Measurements from ENCODE around the gene TRPV2. TPM values are rescaled to one million over a fixed set of nuclear protein-coding genes. Genes with fewer than 3 reads are reported as not detected.

TRPV2 gene
- total and polyA plus RNA-seq, 10 of the 15 experiments (the other 5 are each of a cell fraction or from before 2014, with no cell fraction given): 8.9 to 94.4 (median 54.1) TPM

- TF ChIP-seq PBX3 (IDR thresholded peaks at IDR 0.05; ENCODE audit: insufficient replicate concordance, low read depth, low read length) (peak; percentile 89), FOS (IDR thresholded peaks at IDR 0.05; ENCODE audit: borderline replicate concordance, extremely low read depth, insufficient read length) (peak; percentile 28), PKNOX1 (IDR thresholded peaks at IDR 0.05) (peak; percentile 94), ATF2 (IDR thresholded peaks at IDR 0.05; ENCODE audit: low read length) (no peak; the same call in 1 of the 2 replicates), HDAC2 (IDR thresholded peaks at IDR 0.05) (no peak), MEF2A (IDR thresholded peaks at IDR 0.05; ENCODE audit: insufficient read depth, low read depth, low read length) (no peak), BMI1 (IDR thresholded peaks at IDR 0.05; ENCODE audit: borderline replicate concordance) (peak; percentile 59; the same call in 1 of the 2 replicates), BRCA1 (IDR thresholded peaks at IDR 0.05; ENCODE audit: low read depth, low read length) (peak; percentile 27; the same call in 1 of the 2 replicates), ZBTB33 (IDR thresholded peaks at IDR 0.05) (peak; percentile 57; the same call in 1 of the 2 replicates), ZNF207 (IDR thresholded peaks at IDR 0.05; ENCODE audit: borderline replicate concordance) (peak; percentile 95), SREBF1 (IDR thresholded peaks at IDR 0.05; ENCODE audit: low read length) (0 out of 2 replicates have a peak, but pooled peaks have one; percentile 48), SMAD5 (IDR thresholded peaks at IDR 0.05; ENCODE audit: low read depth) (peak; percentile 99), TAF1 (IDR thresholded peaks at IDR 0.05; ENCODE audit: borderline replicate concordance, low read depth, low read length) (peak; percentile 99), CUX1 (IDR thresholded peaks at IDR 0.05; ENCODE audit: insufficient replicate concordance, low read depth, low read length) (no peak), SIN3A (IDR thresholded peaks at IDR 0.05; ENCODE audit: low read depth, low read length) (peak; percentile 62), CHD2 (IDR thresholded peaks at IDR 0.05; ENCODE audit: borderline replicate concordance, low read depth, low read length) (peak; percentile 98), NR2C1 (IDR thresholded peaks at IDR 0.05) (peak; percentile 49), POLR2AphosphoS2 (IDR thresholded peaks at IDR 0.05; ENCODE audit: low read depth, low read length) (peak; percentile 100)
Observed at GRCh38 chr17:16380640-16381495, 34.5 kb upstream of the TRPV2 start, which contains the start of gene UBB (continued).

Data from GM12878 (cell line).